ENCODE results near the gene CHTF18. TPM values are rescaled to one million over a fixed set of nuclear protein-coding genes. Genes with fewer than 3 reads are reported as not detected.

The CHTF18 gene
- total RNA-seq, 1 donor from 2014 or later = 14.8 TPM

DNA sequence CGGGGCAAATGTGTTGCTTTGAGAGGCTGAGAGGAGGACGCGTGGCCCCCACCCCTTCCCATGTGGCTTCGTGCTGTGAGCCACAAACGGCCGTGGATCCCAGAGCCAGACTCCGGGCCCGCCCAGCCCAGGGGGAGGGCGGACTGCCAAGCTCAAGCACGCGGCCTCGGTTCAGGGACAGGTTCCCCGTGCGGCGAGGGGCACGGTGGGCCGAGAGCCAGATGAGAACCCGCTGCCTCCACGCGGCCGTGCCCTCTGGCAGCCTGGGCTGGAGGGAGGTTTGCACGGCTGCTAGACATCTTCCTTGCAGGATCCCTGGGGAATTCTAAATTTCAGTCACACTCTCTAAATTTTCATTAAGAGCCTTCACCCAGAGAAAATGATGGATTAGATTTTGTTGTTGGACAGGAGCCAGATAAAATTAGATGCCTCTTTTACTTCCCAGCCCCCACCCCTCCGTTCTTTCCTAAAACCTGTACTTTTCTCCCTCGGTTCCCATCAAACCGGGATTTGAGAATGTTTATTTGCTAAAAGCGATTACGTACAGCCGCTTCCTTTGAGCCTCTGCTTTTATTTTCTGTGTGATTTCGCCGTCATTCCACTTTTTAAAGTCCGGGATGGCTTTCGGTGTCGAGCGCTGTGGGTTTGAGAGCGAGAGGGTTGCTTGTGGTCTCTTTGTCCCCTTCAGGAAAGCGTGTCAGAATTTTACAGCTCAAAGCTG lies 37.1 kb downstream of the CHTF18 start:
- no peak overlapping the region for H3K4me3 Mint-ChIP-seq (ENCODE audit: unreplicated experiment)
- TF ChIP-seq, protein P1, sequence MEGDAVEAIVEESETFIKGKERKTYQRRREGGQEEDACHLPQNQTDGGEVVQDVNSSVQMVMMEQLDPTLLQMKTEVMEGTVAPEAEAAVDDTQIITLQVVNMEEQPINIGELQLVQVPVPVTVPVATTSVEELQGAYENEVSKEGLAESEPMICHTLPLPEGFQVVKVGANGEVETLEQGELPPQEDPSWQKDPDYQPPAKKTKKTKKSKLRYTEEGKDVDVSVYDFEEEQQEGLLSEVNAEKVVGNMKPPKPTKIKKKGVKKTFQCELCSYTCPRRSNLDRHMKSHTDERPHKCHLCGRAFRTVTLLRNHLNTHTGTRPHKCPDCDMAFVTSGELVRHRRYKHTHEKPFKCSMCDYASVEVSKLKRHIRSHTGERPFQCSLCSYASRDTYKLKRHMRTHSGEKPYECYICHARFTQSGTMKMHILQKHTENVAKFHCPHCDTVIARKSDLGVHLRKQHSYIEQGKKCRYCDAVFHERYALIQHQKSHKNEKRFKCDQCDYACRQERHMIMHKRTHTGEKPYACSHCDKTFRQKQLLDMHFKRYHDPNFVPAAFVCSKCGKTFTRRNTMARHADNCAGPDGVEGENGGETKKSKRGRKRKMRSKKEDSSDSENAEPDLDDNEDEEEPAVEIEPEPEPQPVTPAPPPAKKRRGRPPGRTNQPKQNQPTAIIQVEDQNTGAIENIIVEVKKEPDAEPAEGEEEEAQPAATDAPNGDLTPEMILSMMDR (IDR thresholded peaks at IDR 0.05; ENCODE audit: insufficient read depth, low read depth, low read length) = no peak
- TF ChIP-seq EZH2 (IDR thresholded peaks at IDR 0.05; ENCODE audit: insufficient read depth, low read length) = peak; percentile 58
- peak overlapping the region; percentile 34 for H2AFZ ChIP-seq (ENCODE audit: low read depth, low read length)
- no peak for DNase-seq (ENCODE audit: low read depth)
- no peaks in the 10 kb centered on the region for H3K4me1 Mint-ChIP-seq (ENCODE audit: low read depth, unreplicated experiment)
- peaks cover 36% of the 10 kb centered on the region for H3K27me3 Mint-ChIP-seq (ENCODE audit: low read depth, unreplicated experiment)
- peaks cover 19% of the 10 kb centered on the region for H3K27me3 ChIP-seq (ENCODE audit: insufficient read depth, low read length)
- H3K36me3 ChIP-seq (ENCODE audit: insufficient read depth, low read length) = no peaks in the 10 kb centered on the region
- no peaks in the 10 kb centered on the region for H4K20me1 ChIP-seq (ENCODE audit: insufficient read depth, low read length)
- H3K4me3 ChIP-seq (ENCODE audit: insufficient read depth, low read depth, low read length) = no peak overlapping the region
- H3K9me3 ChIP-seq (ENCODE audit: insufficient read depth, low read depth, low read length) = no peaks in the 10 kb centered on the region
- H3K9ac ChIP-seq (ENCODE audit: low read length) = no peak overlapping the region
- no peaks in the 10 kb centered on the region for H3K79me2 ChIP-seq (ENCODE audit: insufficient read depth, low read length)
- H3K27ac Mint-ChIP-seq (ENCODE audit: unreplicated experiment) = no peak overlapping the region
- H3K27ac ChIP-seq (ENCODE audit: low read depth, low read length) = no peak overlapping the region
- no peaks in the 10 kb centered on the region for H3K9me3 Mint-ChIP-seq (ENCODE audit: unreplicated experiment)
- no peak for FAIRE-seq
- peak overlapping the region; percentile 19 for H3K4me2 ChIP-seq (ENCODE audit: low read length)
- no peaks in the 10 kb centered on the region for H3K4me1 ChIP-seq (ENCODE audit: insufficient read depth, low read length)
- peaks cover 3% of the 10 kb centered on the region for H3K36me3 Mint-ChIP-seq (ENCODE audit: low read depth, unreplicated experiment)

DNA sequence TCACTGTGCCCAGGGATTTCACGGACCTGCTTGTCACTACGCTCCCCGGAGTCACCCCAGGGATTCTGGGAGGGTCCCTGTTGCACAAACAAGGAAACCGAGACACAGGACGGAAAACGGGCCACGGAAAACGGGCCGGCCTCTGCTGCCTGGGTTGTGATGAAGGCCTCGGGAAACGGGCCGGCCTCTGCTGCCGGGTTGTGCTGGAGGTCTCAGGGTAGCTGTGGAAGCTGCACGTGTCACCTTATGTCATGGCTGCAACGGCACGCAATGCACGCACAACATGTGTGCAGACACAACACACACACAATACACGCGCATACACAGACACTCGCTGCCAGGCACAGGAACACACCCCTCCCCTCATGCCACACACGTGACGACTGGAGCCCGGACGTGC lies 39.1 kb downstream of the CHTF18 start:
- Histone ChIP-seq H3K9me3 (ENCODE audit: insufficient read depth, low read depth, low read length) (no peaks in the 10 kb centered on the region), H3K9ac (ENCODE audit: low read length) (no peak overlapping the region), H3K27ac (ENCODE audit: low read depth, low read length) (no peak overlapping the region), H2AFZ (ENCODE audit: low read depth, low read length) (no peak overlapping the region), H3K4me3 (ENCODE audit: insufficient read depth, low read depth, low read length) (no peak overlapping the region), H4K20me1 (ENCODE audit: insufficient read depth, low read length) (no peaks in the 10 kb centered on the region), H3K27me3 (ENCODE audit: insufficient read depth, low read length) (peaks cover 16% of the 10 kb centered on the region), H3K36me3 (ENCODE audit: insufficient read depth, low read length) (no peaks in the 10 kb centered on the region), H3K4me2 (ENCODE audit: low read length) (no peak overlapping the region), H3K4me1 (ENCODE audit: insufficient read depth, low read length) (no peaks in the 10 kb centered on the region), H3K79me2 (ENCODE audit: insufficient read depth, low read length) (no peaks in the 10 kb centered on the region)
- Mint-ChIP-seq H3K9me3 (ENCODE audit: unreplicated experiment) (no peaks in the 10 kb centered on the region), H3K36me3 (ENCODE audit: low read depth, unreplicated experiment) (peaks cover 3% of the 10 kb centered on the region), H3K4me3 (ENCODE audit: unreplicated experiment) (no peak overlapping the region), H3K27me3 (ENCODE audit: low read depth, unreplicated experiment) (peaks cover 24% of the 10 kb centered on the region), H3K27ac (ENCODE audit: unreplicated experiment) (no peak overlapping the region), H3K4me1 (ENCODE audit: low read depth, unreplicated experiment) (no peaks in the 10 kb centered on the region)
- no peak for TF ChIP-seq EZH2 (IDR thresholded peaks at IDR 0.05; ENCODE audit: insufficient read depth, low read length)
- TF ChIP-seq, protein P1 (IDR thresholded peaks at IDR 0.05; ENCODE audit: insufficient read depth, low read depth, low read length) = no peak
- FAIRE-seq (no peak), DNase-seq (ENCODE audit: low read depth) (no peak)

DNA sequence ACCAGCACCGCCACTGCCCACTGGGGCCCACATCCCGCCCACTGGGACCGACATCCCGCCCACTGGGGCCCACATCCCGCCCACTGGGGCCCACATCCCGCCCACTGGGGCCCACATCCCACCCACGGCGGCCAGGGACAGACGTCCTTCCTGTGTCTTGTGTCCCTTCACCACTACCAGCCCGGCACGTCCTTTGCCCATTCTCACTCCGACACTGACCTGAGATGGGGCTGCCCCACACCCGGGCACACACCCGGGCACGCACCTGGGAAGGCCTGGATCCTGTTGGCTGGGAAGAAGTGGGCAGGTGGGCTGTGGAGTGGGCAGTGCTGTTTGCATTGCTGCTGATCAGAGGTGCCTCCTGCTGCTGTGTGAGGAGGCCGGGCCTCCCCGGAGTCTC lies 40.5 kb downstream of the CHTF18 start:
- TF ChIP-seq, protein P1 (IDR thresholded peaks at IDR 0.05; ENCODE audit: insufficient read depth, low read depth, low read length) = no peak
- no peak for TF ChIP-seq EZH2 (IDR thresholded peaks at IDR 0.05; ENCODE audit: insufficient read depth, low read length)
- FAIRE-seq = no peak

More for the DNA sequence above, 40.5 kb downstream of the CHTF18 start:
- DNase-seq (ENCODE audit: low read depth) = no peak
- H3K4me2 ChIP-seq (ENCODE audit: low read length) = no peak overlapping the region
- H3K9me3 ChIP-seq (ENCODE audit: insufficient read depth, low read depth, low read length) = no peaks in the 10 kb centered on the region
- H2AFZ ChIP-seq (ENCODE audit: low read depth, low read length) = no peak overlapping the region
- no peaks in the 10 kb centered on the region for H3K9me3 Mint-ChIP-seq (ENCODE audit: unreplicated experiment)
- no peaks in the 10 kb centered on the region for H3K36me3 ChIP-seq (ENCODE audit: insufficient read depth, low read length)
- no peaks in the 10 kb centered on the region for H3K36me3 Mint-ChIP-seq (ENCODE audit: low read depth, unreplicated experiment)
- H3K27me3 ChIP-seq (ENCODE audit: insufficient read depth, low read length) = peaks cover 16% of the 10 kb centered on the region
- H3K4me1 Mint-ChIP-seq (ENCODE audit: low read depth, unreplicated experiment) = no peaks in the 10 kb centered on the region
- no peak overlapping the region for H3K4me3 ChIP-seq (ENCODE audit: insufficient read depth, low read depth, low read length)
- no peak overlapping the region for H3K27ac ChIP-seq (ENCODE audit: low read depth, low read length)
- no peak overlapping the region for H3K9ac ChIP-seq (ENCODE audit: low read length)
- H3K79me2 ChIP-seq (ENCODE audit: insufficient read depth, low read length) = no peaks in the 10 kb centered on the region
- no peak overlapping the region for H3K27ac Mint-ChIP-seq (ENCODE audit: unreplicated experiment)
- H4K20me1 ChIP-seq (ENCODE audit: insufficient read depth, low read length) = no peaks in the 10 kb centered on the region
- peaks cover 23% of the 10 kb centered on the region for H3K27me3 Mint-ChIP-seq (ENCODE audit: low read depth, unreplicated experiment)
- H3K4me3 Mint-ChIP-seq (ENCODE audit: unreplicated experiment) = no peak overlapping the region
- no peaks in the 10 kb centered on the region for H3K4me1 ChIP-seq (ENCODE audit: insufficient read depth, low read length)
